IMR-90 (cell line): ENCODE results near the gene RNH1. TPM values are rescaled to one million over a fixed set of nuclear protein-coding genes. Genes with fewer than 3 reads are reported as not detected.

Experiments
- ATAC-seq: fragments of 200-7000 bp; cut with Tn5 transposase; 2 replicates; pipeline ENCODE4 v1.9.1; 2020; ENCODE audit warnings: low read depth, mild to moderate bottlenecking, moderate library complexity
- BruUV-seq: library from RNA; stranded (reverse); fragments of 400-500 nt; replicated peaks from 2 replicates; lab custom pipeline; 2021; lab: Mats Ljungman, UMichigan
- CTCF ChIA-PET: fragments of 300-600 bp; formaldehyde crosslinking; extraction: SDS; loops from one replicate; lab custom pipeline; 2021; ENCODE audit warnings: antibody characterized with exemption; lab: Yijun Ruan, JAX
- POLR2A ChIA-PET: fragments of 300-600 bp; sonication (Branson Sonifier 250); formaldehyde crosslinking; loops from one replicate; lab custom pipeline; 2022; ENCODE audit warnings: antibody characterized with exemption; ENCODE audit not compliant: unreplicated experiment; lab: Charles Lee
- DNase-seq: peaks from one replicate; pipeline ENCODE4 v3.0.0; 2013
- H2AFZ ChIP-seq: replicated peaks from 2 replicates; pipeline ENCODE3; 2013; ENCODE audit warnings: low read length, mild to moderate bottlenecking; ENCODE audit not compliant: poor library complexity
- H2AK5ac ChIP-seq: 2 replicates; pipeline ENCODE4 v1.6.1; 2013; ENCODE audit warnings: low read depth, low read length, inconsistent platforms
- H2AK9ac ChIP-seq: replicated peaks from 2 replicates; pipeline ENCODE3; 2013; ENCODE audit warnings: mild to moderate bottlenecking, low read depth, low read length, moderate library complexity; ENCODE audit not compliant: poor library complexity
- H2BK120ac ChIP-seq: 2 replicates; pipeline ENCODE4 v1.6.1; 2013; ENCODE audit warnings: low read depth, low read length, inconsistent platforms
- H2BK15ac ChIP-seq: 3 replicates; pipeline ENCODE4 v1.6.1; 2013; ENCODE audit warnings: low read depth, low read length, inconsistent platforms
- H2BK20ac ChIP-seq: 2 replicates; pipeline ENCODE4 v1.6.1; 2013; ENCODE audit warnings: low read depth, mild to moderate bottlenecking, inconsistent platforms, low read length, moderate library complexity
- H2BK5ac ChIP-seq: 2 replicates; pipeline ENCODE4 v1.6.1; 2013; ENCODE audit warnings: mild to moderate bottlenecking, low read depth, low read length, inconsistent platforms; ENCODE audit not compliant: poor library complexity, severe bottlenecking
- H3K14ac ChIP-seq: replicated peaks from 2 replicates; pipeline ENCODE4 v1.6.1; 2013; ENCODE audit warnings: low read depth, low read length, inconsistent platforms
- H3K18ac ChIP-seq: 2 replicates; pipeline ENCODE4 v1.6.1; 2013; ENCODE audit warnings: low read depth, low read length, control low read depth
- H3K23ac ChIP-seq: 2 replicates; pipeline ENCODE4 v1.6.1; 2013; ENCODE audit warnings: low read depth, low read length, inconsistent platforms
- H3K27ac ChIP-seq: 2 replicates; pipeline ENCODE4 v1.5.1; 2013; ENCODE audit warnings: mild to moderate bottlenecking, control low read depth, low read length; ENCODE audit not compliant: insufficient read depth
- H3K27me3 ChIP-seq: 2 replicates; pipeline ENCODE4 v1.6.1; 2013; ENCODE audit warnings: low read length; ENCODE audit not compliant: control insufficient read depth, insufficient read depth
- H3K36me3 ChIP-seq: 2 replicates; pipeline ENCODE4 v1.6.1; 2013; ENCODE audit warnings: low read length, mixed read lengths; ENCODE audit not compliant: control insufficient read depth, insufficient read depth
- H3K4ac ChIP-seq: 2 replicates; pipeline ENCODE4 v1.6.1; 2013; ENCODE audit warnings: low read depth, low read length, inconsistent platforms
- H3K4me1 ChIP-seq: 2 replicates; pipeline ENCODE4 v1.6.1; 2013; ENCODE audit warnings: low read length, mixed read lengths; ENCODE audit not compliant: control insufficient read depth, insufficient read depth
- H3K4me2 ChIP-seq: 2 replicates; pipeline ENCODE4 v1.6.1; 2013; ENCODE audit warnings: low read depth, mild to moderate bottlenecking, control low read depth, low read length, moderate library complexity
- H3K4me3 ChIP-seq: 2 replicates; pipeline ENCODE4 v1.5.1; 2013; ENCODE audit warnings: low read depth, mild to moderate bottlenecking, control low read depth, low read length, moderate library complexity; ENCODE audit not compliant: insufficient read depth
- H3K56ac ChIP-seq: 2 replicates; pipeline ENCODE4 v1.6.1; 2013; ENCODE audit warnings: low read length, inconsistent platforms; ENCODE audit not compliant: insufficient read depth; ENCODE audit errors: extremely low read depth
- H3K79me1 ChIP-seq, 2 experiments: 2 replicates each; pipeline ENCODE4 v1.6.1; 2013; ENCODE audit warnings: low read length in 2 of 2, inconsistent platforms in 1 of 2, low read depth in 1 of 2
- H3K9ac ChIP-seq: 2 replicates; pipeline ENCODE4 v1.6.1; 2013; ENCODE audit warnings: low read depth, low read length, control low read depth
- H3K9me1 ChIP-seq: 2 replicates; pipeline ENCODE4 v1.6.1; 2013; ENCODE audit warnings: low read length, inconsistent platforms; ENCODE audit not compliant: insufficient read depth
- H3K9me3 ChIP-seq: 2 replicates; pipeline ENCODE4 v1.6.1; 2013; ENCODE audit warnings: low read length; ENCODE audit not compliant: control insufficient read depth, insufficient read depth
- H4K20me1 ChIP-seq: 2 replicates; pipeline ENCODE4 v1.6.1; 2013; ENCODE audit warnings: low read length, inconsistent platforms; ENCODE audit not compliant: insufficient read depth
- H4K5ac ChIP-seq: 2 replicates; pipeline ENCODE4 v1.6.1; 2013; ENCODE audit warnings: mild to moderate bottlenecking, low read depth, low read length, control low read depth
- H4K8ac ChIP-seq, 2 experiments: 2 replicates each; pipeline ENCODE4 v1.6.1; 2013; ENCODE audit warnings: low read depth in 2 of 2, low read length in 2 of 2, control low read depth in 1 of 2, inconsistent platforms in 1 of 2
- H4K91ac ChIP-seq: 2 replicates; pipeline ENCODE4 v1.6.1; 2013; ENCODE audit warnings: low read depth, low read length, inconsistent platforms; ENCODE audit not compliant: insufficient read depth
- CEBPB ChIP-seq: IDR thresholded peaks from 2 replicates; pipeline ENCODE4 v1.6.1; 2012; ENCODE audit warnings: low read depth, low read length, improper control_type of control experiment
- RCOR1 ChIP-seq: IDR thresholded peaks from 2 replicates; pipeline ENCODE4 v1.6.1; 2012; ENCODE audit warnings: mild to moderate bottlenecking, low read length, improper control_type of control experiment; ENCODE audit not compliant: insufficient replicate concordance
- WGBS, 2 experiments: methylation state at CpG; one replicate each; pipeline versions ENCODE4 v1.1.5 to v1.1.7; 2013; ENCODE audit warnings: missing lambda C conversion rate in 2 of 2; ENCODE audit not compliant: insufficient read length in 1 of 2; ENCODE audit errors: extremely low coverage in 2 of 2; 5-methylcytosine and 5-hydroxymethylcytosine counted together
- dilution Hi-C: fragments of 300-500 bp; cut with HindIII; formaldehyde crosslinking; loops from one replicate; pipeline ENCODE4 v1.14.3; 2018; ENCODE audit warnings: low sequenced_read_pairs; ENCODE audit not compliant: unreplicated experiment
- in situ Hi-C: fragments of 300-500 bp; cut with MboI; formaldehyde crosslinking; loops from 3 replicates; pipeline ENCODE4 v1.14.3; 2019; ENCODE audit warnings: low sequenced_read_pairs, inconsistent platforms, mixed read lengths
- intact Hi-C: fragments of 100-400 bp; cut with micrococcal nuclease; formaldehyde crosslinking; loops from 2 replicates; pipeline ENCODE4 v1.10.0; 2022
- polyA plus RNA-seq, 3 experiments: library from polyadenylated mRNA; depleted of rRNA; stranded (reverse); fragments of >200 nt; gene quantifications; 2 replicates each; pipeline ENCODE4 v1.2.3, GENCODE V29; 2012; ENCODE audit warnings: low replicate concordance in 1 of 3
- total RNA-seq: library from RNA; depleted of rRNA; stranded (reverse); fragments of >200 nt; gene quantifications from 2 replicates; pipeline ENCODE4 v1.2.3, GENCODE V29; 2012

RNH1 gene
- total and polyA plus RNA-seq, 2 of the 4 experiments (the other 2 are of a cell fraction): 138 to 247 TPM

DNA sequence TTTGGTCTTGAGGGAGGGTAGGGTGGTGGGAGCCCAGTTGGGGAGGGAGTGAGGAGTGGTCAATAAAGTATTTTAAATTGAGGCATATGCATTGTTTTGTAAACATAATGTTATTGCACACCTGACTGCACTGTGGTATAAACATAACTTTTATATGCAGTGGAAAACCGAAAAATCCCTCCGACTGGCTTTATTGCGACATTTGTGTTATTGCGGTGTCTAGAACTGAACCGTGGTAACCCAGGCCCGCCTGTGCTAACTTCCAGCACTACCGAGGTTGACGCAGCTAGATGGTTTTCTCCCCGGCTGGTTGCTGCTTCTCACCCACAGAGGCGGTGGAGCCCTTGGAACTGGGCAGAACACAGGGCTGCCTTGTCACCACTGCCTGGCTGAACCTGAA lies 7.6 kb upstream of the RNH1 start:
- Histone ChIP-seq H4K5ac (no peak overlapping the region), H2BK120ac (no peak overlapping the region), H3K27me3 (no peaks in the 10 kb centered on the region), H3K79me1 (peaks cover 0 to 3% of the 10 kb centered on the region in 2 experiments; a peak in 3 of 4 replicates), H3K4me3 (no peak overlapping the region), H3K27ac (no peak overlapping the region), H4K8ac (no peak overlapping the region), H3K4ac (no peak overlapping the region), H2BK5ac (no peak overlapping the region), H3K4me2 (no peak overlapping the region), H3K23ac (no peak overlapping the region), H3K9me3 (peaks cover 6% of the 10 kb centered on the region; the same call in 1 of the 2 replicates), H3K18ac (no peak overlapping the region), H2BK20ac (no peak overlapping the region), H3K14ac (no peak overlapping the region), H3K9ac (no peak overlapping the region), H3K56ac (no peak overlapping the region), H4K91ac (no peak overlapping the region), H2AK9ac (no peak overlapping the region), H3K9me1 (peaks cover 3% of the 10 kb centered on the region; the same call in 1 of the 2 replicates), H4K20me1 (no peaks in the 10 kb centered on the region), H2AK5ac (no peak overlapping the region), H2BK15ac (no peak overlapping the region), H3K4me1 (no peaks in the 10 kb centered on the region), H3K36me3 (peaks cover 14% of the 10 kb centered on the region), H2AFZ (no peak overlapping the region)
- dilution Hi-C loops: no loop called here
- TF ChIP-seq CEBPB: peak; percentile 58
- TF ChIP-seq RCOR1: no peak
- ATAC-seq (no peak), DNase-seq (no peak)
- in situ Hi-C loops: no loop called here
- intact Hi-C loops: loop anchor here (5.0 kb wide), 1 partner anchor 307 kb away; the partner anchor contains the start of genes BET1L and RIC8A
- POLR2A ChIA-PET: no interaction called here
- CTCF ChIA-PET: no interaction called here
- no TSS peak for BruUV-seq
- WGBS, 2 experiments: 100% methylated on average over 9 of the region's 10 CpGs; no CpG with 5 or more reads in 1 of the 2 experiments
